Measurements from ENCODE around the gene BTD. TPM values are rescaled to one million over a fixed set of nuclear protein-coding genes. Genes with fewer than 3 reads are reported as not detected.

Gene BTD
- total and polyA plus RNA-seq, 7 donors, result 6.6 to 35.5 (median 23.5) TPM

DNA sequence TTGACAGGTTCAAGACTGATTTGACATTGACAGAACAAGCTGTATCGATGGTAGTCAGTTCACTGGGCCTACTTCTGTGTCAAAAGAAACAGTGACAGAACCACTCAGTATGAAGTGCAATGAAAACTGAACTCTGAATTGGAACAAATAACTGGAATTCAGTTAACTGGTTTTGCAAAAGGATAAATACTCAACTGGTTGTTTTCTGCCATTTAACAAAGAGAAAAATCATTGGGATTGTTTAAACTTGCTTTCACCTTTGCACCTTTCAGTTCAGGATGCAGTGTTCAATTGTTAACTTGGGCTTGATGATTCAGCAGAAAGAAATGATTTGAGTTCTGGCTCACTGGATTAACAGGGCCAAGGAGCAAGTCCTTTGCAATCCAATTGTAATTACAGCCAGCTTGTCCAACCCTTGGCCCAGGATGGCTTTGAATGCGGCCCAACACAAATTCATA is 4.9 kb downstream of the BTD start:
- H3K36me3 ChIP-seq, result no peaks in the 10 kb centered on the region
- peaks cover 0 to 37% (median 29%) of the 10 kb centered on the region in 4 donors for H3K4me1 ChIP-seq
- WGBS, 2 donors, result 31 to 69% methylated on average over 2 of the region's 2 CpGs
- H3K9me3 ChIP-seq, result no peaks in the 10 kb centered on the region
- no peak overlapping the region for H3K4me3 ChIP-seq
- no peaks in the 10 kb centered on the region for H3K27me3 ChIP-seq
- DNase-seq, result no peak
- H3K27ac ChIP-seq, result peak overlapping the region in 3 of 4 donors; percentile 13 to 33 (median 17)
- TF ChIP-seq EP300 (IDR thresholded peaks at IDR 0.05), result no peak
- intact Hi-C loops (cut with DNase I), result loop anchor here (10.0 kb wide), 1 partner anchor 658 kb away; the partner anchor contains the start of genes DPH3 and OXNAD1

DNA sequence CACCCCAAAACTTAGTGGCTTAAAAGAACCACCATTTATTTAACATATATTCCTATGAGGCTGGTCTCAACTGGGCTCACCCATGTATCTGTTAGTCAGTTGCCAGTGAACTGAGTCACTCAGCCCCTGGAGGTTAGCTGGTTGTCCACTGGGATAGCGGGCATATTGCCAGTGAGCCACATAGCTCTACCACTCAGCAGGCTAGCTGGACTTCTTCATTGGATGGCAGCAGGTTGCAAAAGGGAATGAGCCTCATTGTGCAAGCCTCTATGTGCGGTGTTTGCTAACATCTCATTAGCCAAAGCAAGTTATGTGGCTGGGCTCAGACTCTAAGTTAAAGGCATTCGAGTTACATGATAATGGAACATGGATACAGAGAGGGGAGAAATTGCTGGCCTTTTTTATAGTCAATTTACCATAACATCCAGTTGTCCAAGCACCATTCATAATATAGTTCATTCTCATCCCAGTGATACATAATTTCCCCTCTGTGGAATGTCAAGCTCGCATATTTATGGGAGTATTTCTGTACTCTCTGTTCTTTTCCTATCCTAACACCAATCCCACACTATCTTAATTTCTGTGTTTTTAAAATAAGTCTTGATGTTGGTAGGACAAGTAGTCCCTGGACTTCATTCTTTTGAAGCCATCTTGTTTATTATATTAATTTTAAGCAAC is 8.7 kb downstream of the BTD start:
- DNase-seq, result peak; percentile 81
- Histone ChIP-seq H3K9me3 (no peaks in the 10 kb centered on the region), H3K27ac (peak overlapping the region; percentile 28 to 76 (median 62)), H3K4me1 (peaks cover 0 to 47% (median 33%) of the 10 kb centered on the region in 4 donors), H3K4me3 (no peak overlapping the region), H3K27me3 (no peaks in the 10 kb centered on the region), H3K36me3 (no peaks in the 10 kb centered on the region)
- TF ChIP-seq, protein P1, sequence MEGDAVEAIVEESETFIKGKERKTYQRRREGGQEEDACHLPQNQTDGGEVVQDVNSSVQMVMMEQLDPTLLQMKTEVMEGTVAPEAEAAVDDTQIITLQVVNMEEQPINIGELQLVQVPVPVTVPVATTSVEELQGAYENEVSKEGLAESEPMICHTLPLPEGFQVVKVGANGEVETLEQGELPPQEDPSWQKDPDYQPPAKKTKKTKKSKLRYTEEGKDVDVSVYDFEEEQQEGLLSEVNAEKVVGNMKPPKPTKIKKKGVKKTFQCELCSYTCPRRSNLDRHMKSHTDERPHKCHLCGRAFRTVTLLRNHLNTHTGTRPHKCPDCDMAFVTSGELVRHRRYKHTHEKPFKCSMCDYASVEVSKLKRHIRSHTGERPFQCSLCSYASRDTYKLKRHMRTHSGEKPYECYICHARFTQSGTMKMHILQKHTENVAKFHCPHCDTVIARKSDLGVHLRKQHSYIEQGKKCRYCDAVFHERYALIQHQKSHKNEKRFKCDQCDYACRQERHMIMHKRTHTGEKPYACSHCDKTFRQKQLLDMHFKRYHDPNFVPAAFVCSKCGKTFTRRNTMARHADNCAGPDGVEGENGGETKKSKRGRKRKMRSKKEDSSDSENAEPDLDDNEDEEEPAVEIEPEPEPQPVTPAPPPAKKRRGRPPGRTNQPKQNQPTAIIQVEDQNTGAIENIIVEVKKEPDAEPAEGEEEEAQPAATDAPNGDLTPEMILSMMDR (IDR thresholded peaks at IDR 0.05), result no peak
- peak in 1 of 4 donors; percentile 46 for TF ChIP-seq POLR2AphosphoS5 (IDR thresholded peaks at IDR 0.05)
- 96 to 99% methylated on average over 4 of the region's 4 CpGs for WGBS, 2 donors
- intact Hi-C loops (cut with DNase I), result no loop called here

DNA sequence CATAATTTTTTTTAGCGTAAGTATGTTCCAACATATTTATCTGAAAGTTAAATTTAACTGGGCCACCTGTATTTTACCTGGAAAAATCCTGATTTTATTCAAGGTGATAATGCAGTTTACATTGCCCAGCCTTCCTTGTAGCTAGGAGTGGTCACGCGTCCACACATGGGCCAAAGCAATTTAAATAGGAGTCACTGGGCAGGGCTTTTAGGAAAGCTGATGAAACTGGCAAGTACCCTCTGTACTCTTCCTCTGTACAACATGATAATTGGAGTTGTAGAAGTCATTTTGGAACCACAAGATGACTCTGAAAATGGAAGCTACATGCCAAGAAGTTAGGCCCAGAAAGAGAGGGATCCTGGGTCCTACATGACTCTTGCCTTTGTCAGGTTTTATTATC is 9.5 kb downstream of the BTD start:
- Histone ChIP-seq H3K36me3 (no peaks in the 10 kb centered on the region), H3K27ac (peak overlapping the region; percentile 28 to 76 (median 62)), H3K27me3 (no peaks in the 10 kb centered on the region), H3K4me1 (peaks cover 0 to 47% (median 33%) of the 10 kb centered on the region in 4 donors), H3K9me3 (no peaks in the 10 kb centered on the region), H3K4me3 (no peak overlapping the region)
- TF ChIP-seq POLR2A (IDR thresholded peaks at IDR 0.05) (no peak), POLR2AphosphoS5 (IDR thresholded peaks at IDR 0.05) (no peak), EP300 (IDR thresholded peaks at IDR 0.05) (no peak)
- TF ChIP-seq, protein P1 (IDR thresholded peaks at IDR 0.05), result no peak
- intact Hi-C loops (cut with DNase I), result no loop called here
- no peak for DNase-seq
- 89 to 96% methylated on average over 3 of the region's 3 CpGs for WGBS, 2 donors

DNA sequence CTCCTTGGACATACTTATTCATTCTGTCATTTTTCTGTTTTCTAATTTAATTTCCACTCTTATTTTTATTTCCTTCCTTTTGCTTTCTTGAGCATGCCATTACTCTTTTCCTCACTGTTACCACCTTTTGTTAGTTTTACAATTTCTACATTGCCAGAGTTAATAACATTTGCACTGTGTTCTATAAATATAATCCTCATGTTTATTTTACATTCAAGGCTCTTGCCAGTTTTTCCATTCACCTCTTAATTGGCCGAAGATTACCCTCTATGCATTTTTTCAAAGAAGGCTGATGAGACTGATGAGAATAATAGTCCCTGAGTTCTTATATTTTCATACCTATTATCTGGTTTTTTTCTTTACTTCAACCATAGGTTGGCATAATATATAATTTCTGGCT is 10.5 kb downstream of the BTD start:
- no peak for DNase-seq
- H3K4me1 ChIP-seq, result peaks cover 0 to 47% (median 33%) of the 10 kb centered on the region in 4 donors
- no peaks in the 10 kb centered on the region for H3K36me3 ChIP-seq
- H3K4me3 ChIP-seq, result no peak overlapping the region
- no peaks in the 10 kb centered on the region for H3K27me3 ChIP-seq
- peak overlapping the region; percentile 28 to 76 (median 62) for H3K27ac ChIP-seq
- TF ChIP-seq, protein P1 (IDR thresholded peaks at IDR 0.05), result no peak
- no peak for TF ChIP-seq POLR2A (IDR thresholded peaks at IDR 0.05)
- no peak for TF ChIP-seq EP300 (IDR thresholded peaks at IDR 0.05)
- no peak for TF ChIP-seq POLR2AphosphoS5 (IDR thresholded peaks at IDR 0.05)
- intact Hi-C loops (cut with DNase I), result no loop called here
- no peaks in the 10 kb centered on the region for H3K9me3 ChIP-seq
- 33 to 60% methylated on average over 1 of the region's 1 CpG for WGBS, 2 donors

DNA sequence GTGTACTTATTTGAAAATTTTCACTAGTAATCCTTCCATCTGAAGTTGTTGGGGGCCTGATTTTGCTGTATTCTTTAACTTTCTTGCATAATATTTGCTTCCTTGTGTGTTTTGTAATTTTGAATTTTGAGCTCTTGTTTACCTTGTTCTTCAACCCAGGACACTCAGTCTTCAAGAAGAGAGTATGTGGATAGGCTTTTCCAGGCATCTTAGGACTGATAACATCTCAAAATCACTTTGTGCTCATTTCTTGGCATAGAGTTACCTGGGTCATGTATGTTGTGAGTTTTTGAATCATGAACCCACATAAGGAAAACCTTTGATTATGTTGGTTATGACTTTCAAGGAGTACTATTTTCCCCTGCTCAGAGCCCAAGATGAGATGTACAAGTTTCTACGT is 13.4 kb downstream of the BTD start:
- Histone ChIP-seq H3K36me3 (no peaks in the 10 kb centered on the region), H3K27me3 (no peaks in the 10 kb centered on the region), H3K4me1 (peaks cover 0 to 32% (median 27%) of the 10 kb centered on the region in 4 donors), H3K9me3 (peaks cover 0 to under 1% (median 0%) of the 10 kb centered on the region in 4 donors), H3K4me3 (no peak overlapping the region), H3K27ac (no peak overlapping the region)
- WGBS, 2 donors, result 88 to 89% methylated on average over 1 of the region's 1 CpG
- intact Hi-C loops (cut with DNase I), result no loop called here
- no peak for DNase-seq
- TF ChIP-seq EP300 (IDR thresholded peaks at IDR 0.05) (no peak), POLR2A (IDR thresholded peaks at IDR 0.05) (no peak), POLR2AphosphoS5 (IDR thresholded peaks at IDR 0.05) (no peak)
- TF ChIP-seq, protein P1 (IDR thresholded peaks at IDR 0.05), result no peak
